Liver (tissue), 10 donors: Measurements from ENCODE around the gene P2RY14. TPM values are rescaled to one million over a fixed set of nuclear protein-coding genes. Genes with fewer than 3 reads are reported as not detected.
A peak's percentile ranks its signal among the peaks of the same experiment; 100 is the strongest.

Source experiments
- DNase-seq: peaks from one replicate; pipeline ENCODE4 v3.0.0-alpha.2; 2017; ENCODE audit warnings: low spot score
- H3K27ac ChIP-seq, 2 donors: one replicate each; pipeline ENCODE4 v1.7.0; 2013; ENCODE audit warnings: inconsistent platforms in 2 of 2, low read length in 2 of 2, control low read depth in 1 of 2, low read depth in 1 of 2, mild to moderate bottlenecking in 1 of 2
- H3K27me3 ChIP-seq, 4 donors: one replicate each; pipeline versions ENCODE4 v1.6.1 to v1.7.0; 2013; ENCODE audit warnings: low read length in 3 of 4, inconsistent platforms in 1 of 4, mild to moderate bottlenecking in 1 of 4, moderate library complexity in 1 of 4; ENCODE audit not compliant: control insufficient read depth in 4 of 4, insufficient read depth in 4 of 4
- H3K36me3 ChIP-seq, 4 donors: one replicate each; pipeline versions ENCODE4 v1.6.1 to v1.7.0; 2013; ENCODE audit warnings: low read length in 3 of 4, mild to moderate bottlenecking in 3 of 4, low read depth in 1 of 4, moderate library complexity in 1 of 4; ENCODE audit not compliant: control insufficient read depth in 4 of 4, insufficient read depth in 3 of 4
- H3K4me1 ChIP-seq, 4 donors: one replicate each; pipeline versions ENCODE4 v1.6.1 to v1.7.0; 2013; ENCODE audit warnings: low read length in 3 of 4, mild to moderate bottlenecking in 3 of 4, moderate library complexity in 1 of 4; ENCODE audit not compliant: control insufficient read depth in 4 of 4, insufficient read depth in 4 of 4
- H3K4me3 ChIP-seq, 3 donors: one replicate each; pipeline versions ENCODE4 v1.6.1 to v1.7.0; 2013; ENCODE audit warnings: low read length in 3 of 3, control low read depth in 1 of 3, low read depth in 1 of 3, mild to moderate bottlenecking in 1 of 3
- H3K9ac ChIP-seq, 2 donors: one replicate each; pipeline ENCODE4 v1.7.0; 2013; ENCODE audit warnings: low read length in 2 of 2, mild to moderate bottlenecking in 2 of 2, moderate library complexity in 2 of 2, control low read depth in 1 of 2, low read depth in 1 of 2
- H3K9me3 ChIP-seq, 4 donors: one replicate each; pipeline versions ENCODE4 v1.6.1 to v1.7.0; 2013; ENCODE audit warnings: low read length in 3 of 4; ENCODE audit not compliant: control insufficient read depth in 4 of 4
- CTCF ChIP-seq: fragments of 150-350 bp; IDR thresholded peaks from 2 replicates; pipeline ENCODE4 v1.5.1; 2017; ENCODE audit warnings: improper control_type of control experiment, low read depth, low read length; ENCODE audit not compliant: missing input control
- FOXA1 ChIP-seq: IDR thresholded peaks from 2 replicates; pipeline ENCODE4 v1.6.1; 2016; ENCODE audit warnings: antibody characterized with exemption
- FOXA2 ChIP-seq: IDR thresholded peaks from 2 replicates; pipeline ENCODE4 v1.6.1; 2016; ENCODE audit warnings: antibody characterized with exemption
- HNF4A ChIP-seq, 2 donors: conservative IDR thresholded peaks; 2 replicates each; pipeline ENCODE4 v1.6.1; 2016; ENCODE audit warnings: antibody characterized with exemption in 2 of 2, mild to moderate bottlenecking in 2 of 2
- HNF4G ChIP-seq: IDR thresholded peaks from 2 replicates; pipeline ENCODE4 v1.6.1; 2016; ENCODE audit warnings: antibody characterized with exemption
- NR2F2 ChIP-seq: IDR thresholded peaks from 2 replicates; pipeline ENCODE4 v1.6.1; 2016; ENCODE audit warnings: antibody characterized with exemption
- RAD21 ChIP-seq, 2 donors: IDR thresholded peaks; 2 replicates each; pipeline ENCODE4 v1.6.1; 2016; ENCODE audit warnings: antibody characterized with exemption in 2 of 2, mild to moderate bottlenecking in 2 of 2
- RXRA ChIP-seq, 2 donors: IDR thresholded peaks; 2 replicates each; pipeline ENCODE4 v1.6.1; 2017 to 2018; ENCODE audit warnings: antibody characterized with exemption in 2 of 2, mild to moderate bottlenecking in 1 of 2
- SP1 ChIP-seq: IDR thresholded peaks from 2 replicates; pipeline ENCODE4 v1.6.1; 2018; ENCODE audit warnings: antibody characterized with exemption, mild to moderate bottlenecking
- WGBS: extraction: QIAGEN DNeasy Blood & Tissue Kit; methylation state at CpG from one replicate; pipeline ENCODE4 v1.1.7; 2013; 5-methylcytosine and 5-hydroxymethylcytosine counted together
- polyA plus RNA-seq, 2 donors: library from polyadenylated mRNA; stranded (reverse) in 1 of 2; unstranded in 1 of 2; fragments of 200-250 nt in 1 of 2; fragments of >200 nt in 1 of 2; fragmentation: Nextera tagmentation in 1 of 2; extraction: Ambion mirVana in 1 of 2; gene quantifications; one replicate each; pipeline versions ENCODE4 v1.2.1 to v1.2.3, GENCODE V29; 2013 to 2015
- small RNA-seq: library from RNA; depleted of rRNA; stranded (forward); fragments of <200 nt; gene quantifications from one replicate; pipeline ENCODE3, GENCODE V24; 2014
- total RNA-seq, 2 donors: library from RNA; depleted of rRNA; stranded (reverse); fragments of >200 nt; gene quantifications; one replicate each; pipeline ENCODE4 v1.2.3, GENCODE V29; 2014
- donor health status: healthy.
- donor health status: healthy.
- donor health status: healthy.
- donor health status: healthy.
- donor health status: healthy.

Gene P2RY14
- total and polyA plus RNA-seq, 4 donors: 0.10 to 0.37 (median 0.22) TPM

- Histone ChIP-seq H3K4me3 (no peak overlapping the region), H3K9ac (no peak overlapping the region), H3K4me1 (no peaks in the 10 kb centered on the region), H3K36me3 (no peaks in the 10 kb centered on the region), H3K9me3 (no peaks in the 10 kb centered on the region), H3K27ac (no peak overlapping the region), H3K27me3 (no peaks in the 10 kb centered on the region)
- TF ChIP-seq RAD21 (IDR thresholded peaks at IDR 0.05) (peak; percentile 51 to 68), CTCF (no peak), HNF4A (conservative IDR thresholded peaks at IDR 0.05) (no peak), RXRA (IDR thresholded peaks at IDR 0.05) (no peak), SP1 (no peak), HNF4G (no peak)
- WGBS: 69% methylated on average over 3 of the region's 3 CpGs
- no peak for DNase-seq
These were observed 112.2 kb downstream of the P2RY14 start for GRCh38 chr3:151166161-151166560.

- Histone ChIP-seq H3K27me3 (no peaks in the 10 kb centered on the region), H3K36me3 (no peaks in the 10 kb centered on the region), H3K27ac (no peak overlapping the region), H3K9ac (no peak overlapping the region), H3K9me3 (no peaks in the 10 kb centered on the region), H3K4me3 (no peak overlapping the region), H3K4me1 (no peaks in the 10 kb centered on the region)
- DNase-seq: no peak
- no peak for TF ChIP-seq NR2F2
- no peak for TF ChIP-seq FOXA1
- TF ChIP-seq FOXA2: no peak
- no peak for TF ChIP-seq HNF4G
- TF ChIP-seq HNF4A (conservative IDR thresholded peaks at IDR 0.05): no peak
- TF ChIP-seq SP1: no peak
- WGBS: 92% methylated on average over 7 of the region's 7 CpGs
These were observed 113.1 kb downstream of the P2RY14 start for GRCh38 chr3:151165226-151165625.

Small RNA genes lying within 50 kb of the gene (small RNA-seq; reads per million reads assigned to genes)
- gene RNA5SP145: 0.18 reads per million

Other genes with a start within 250 kb of the P2RY14 start
- gene MED12L, start 192.9 kb downstream of the P2RY14 start, total RNA-seq: 1 to 10 TPM in 1 of 2 donors, under 1 TPM in 1; 0.59 to 2.1 TPM
- under 1 TPM; 0.02 to 0.39 TPM for gene MED12L, start 192.9 kb downstream of the P2RY14 start, polyA plus RNA-seq
- gene GPR171, start 75.3 kb downstream of the P2RY14 start, total RNA-seq: under 1 TPM; 0.19 to 0.33 TPM
- gene GPR171, start 75.3 kb downstream of the P2RY14 start, polyA plus RNA-seq: under 1 TPM; 0.23 to 0.56 TPM
- not detected for gene GPR87, start 38.3 kb upstream of the P2RY14 start, total RNA-seq
- not detected for gene GPR87, start 38.3 kb upstream of the P2RY14 start, polyA plus RNA-seq
- gene P2RY13, start 51.0 kb upstream of the P2RY14 start, total RNA-seq: 1 to 10 TPM; 3.8 to 6.1 TPM
- gene P2RY13, start 51.0 kb upstream of the P2RY14 start, polyA plus RNA-seq: 1 to 10 TPM; 1.3 to 2.6 TPM
- gene P2RY12, start 106.2 kb upstream of the P2RY14 start, total RNA-seq: 1 to 10 TPM; 1.3 to 2.8 TPM
- 1 to 10 TPM in 1 of 2 donors, under 1 TPM in 1; 0.43 to 2.0 TPM for gene P2RY12, start 106.2 kb upstream of the P2RY14 start, polyA plus RNA-seq
- 1 to 10 TPM in 1 of 2 donors, under 1 TPM in 1; 0.65 to 1.6 TPM for gene IGSF10, start 182.5 kb upstream of the P2RY14 start, total RNA-seq
- gene IGSF10, start 182.5 kb upstream of the P2RY14 start, polyA plus RNA-seq: under 1 TPM; 0.24 to 0.81 TPM